HFF-Myc (cell line): ENCODE data around the gene RPGR.

Experiments
- DNase-seq: peaks from one replicate; pipeline ENCODE4 v3.0.0-alpha.2; 2011; ENCODE audit warnings: low read depth; ENCODE audit errors: extremely low read depth
- H3K4me3 ChIP-seq: replicated peaks from 2 replicates; pipeline ENCODE4 v1.5.1; 2011; ENCODE audit warnings: low read depth, mild to moderate bottlenecking, control low read depth, low read length
- TF ChIP-seq, protein P1 (sequence below): IDR thresholded peaks from 2 replicates; pipeline ENCODE4 v1.5.1; 2012; ENCODE audit warnings: mild to moderate bottlenecking, low read depth, low read length, control low read depth; ENCODE audit errors: missing control alignments

Gene RPGR, protein sequence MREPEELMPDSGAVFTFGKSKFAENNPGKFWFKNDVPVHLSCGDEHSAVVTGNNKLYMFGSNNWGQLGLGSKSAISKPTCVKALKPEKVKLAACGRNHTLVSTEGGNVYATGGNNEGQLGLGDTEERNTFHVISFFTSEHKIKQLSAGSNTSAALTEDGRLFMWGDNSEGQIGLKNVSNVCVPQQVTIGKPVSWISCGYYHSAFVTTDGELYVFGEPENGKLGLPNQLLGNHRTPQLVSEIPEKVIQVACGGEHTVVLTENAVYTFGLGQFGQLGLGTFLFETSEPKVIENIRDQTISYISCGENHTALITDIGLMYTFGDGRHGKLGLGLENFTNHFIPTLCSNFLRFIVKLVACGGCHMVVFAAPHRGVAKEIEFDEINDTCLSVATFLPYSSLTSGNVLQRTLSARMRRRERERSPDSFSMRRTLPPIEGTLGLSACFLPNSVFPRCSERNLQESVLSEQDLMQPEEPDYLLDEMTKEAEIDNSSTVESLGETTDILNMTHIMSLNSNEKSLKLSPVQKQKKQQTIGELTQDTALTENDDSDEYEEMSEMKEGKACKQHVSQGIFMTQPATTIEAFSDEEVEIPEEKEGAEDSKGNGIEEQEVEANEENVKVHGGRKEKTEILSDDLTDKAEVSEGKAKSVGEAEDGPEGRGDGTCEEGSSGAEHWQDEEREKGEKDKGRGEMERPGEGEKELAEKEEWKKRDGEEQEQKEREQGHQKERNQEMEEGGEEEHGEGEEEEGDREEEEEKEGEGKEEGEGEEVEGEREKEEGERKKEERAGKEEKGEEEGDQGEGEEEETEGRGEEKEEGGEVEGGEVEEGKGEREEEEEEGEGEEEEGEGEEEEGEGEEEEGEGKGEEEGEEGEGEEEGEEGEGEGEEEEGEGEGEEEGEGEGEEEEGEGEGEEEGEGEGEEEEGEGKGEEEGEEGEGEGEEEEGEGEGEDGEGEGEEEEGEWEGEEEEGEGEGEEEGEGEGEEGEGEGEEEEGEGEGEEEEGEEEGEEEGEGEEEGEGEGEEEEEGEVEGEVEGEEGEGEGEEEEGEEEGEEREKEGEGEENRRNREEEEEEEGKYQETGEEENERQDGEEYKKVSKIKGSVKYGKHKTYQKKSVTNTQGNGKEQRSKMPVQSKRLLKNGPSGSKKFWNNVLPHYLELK

GRCh38 chrX:38327007-38327774 lies at the start of gene RPGR:
RPGR (minus strand) TSS chrX:38327509; CDS start chrX:38327367, 142 bp downstream.
- TF ChIP-seq, protein P1, sequence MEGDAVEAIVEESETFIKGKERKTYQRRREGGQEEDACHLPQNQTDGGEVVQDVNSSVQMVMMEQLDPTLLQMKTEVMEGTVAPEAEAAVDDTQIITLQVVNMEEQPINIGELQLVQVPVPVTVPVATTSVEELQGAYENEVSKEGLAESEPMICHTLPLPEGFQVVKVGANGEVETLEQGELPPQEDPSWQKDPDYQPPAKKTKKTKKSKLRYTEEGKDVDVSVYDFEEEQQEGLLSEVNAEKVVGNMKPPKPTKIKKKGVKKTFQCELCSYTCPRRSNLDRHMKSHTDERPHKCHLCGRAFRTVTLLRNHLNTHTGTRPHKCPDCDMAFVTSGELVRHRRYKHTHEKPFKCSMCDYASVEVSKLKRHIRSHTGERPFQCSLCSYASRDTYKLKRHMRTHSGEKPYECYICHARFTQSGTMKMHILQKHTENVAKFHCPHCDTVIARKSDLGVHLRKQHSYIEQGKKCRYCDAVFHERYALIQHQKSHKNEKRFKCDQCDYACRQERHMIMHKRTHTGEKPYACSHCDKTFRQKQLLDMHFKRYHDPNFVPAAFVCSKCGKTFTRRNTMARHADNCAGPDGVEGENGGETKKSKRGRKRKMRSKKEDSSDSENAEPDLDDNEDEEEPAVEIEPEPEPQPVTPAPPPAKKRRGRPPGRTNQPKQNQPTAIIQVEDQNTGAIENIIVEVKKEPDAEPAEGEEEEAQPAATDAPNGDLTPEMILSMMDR: peak; percentile 70
- DNase-seq: peak; percentile 69
- peak within 1 kb of the TSS; percentile 61 for H3K4me3 ChIP-seq

DNA sequence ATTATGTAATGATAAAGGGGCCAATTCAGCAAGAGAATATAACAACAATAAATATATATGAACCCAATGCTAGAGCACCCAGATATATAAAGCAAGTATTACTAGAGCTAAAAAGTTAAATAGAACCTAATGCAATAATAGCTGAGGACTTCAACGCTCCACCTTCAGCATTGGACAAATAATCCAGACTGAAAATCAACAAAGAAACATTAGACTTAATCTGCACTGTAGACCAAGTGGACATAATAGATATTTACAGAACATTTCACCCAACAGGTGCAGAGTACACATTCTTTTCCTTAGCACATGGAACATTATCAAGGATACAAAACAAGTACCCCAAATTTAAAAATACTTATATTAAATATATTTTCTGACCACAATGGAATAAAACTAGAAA lies 49.4 kb upstream of the RPGR start:
- H3K4me3 ChIP-seq: no peak overlapping the region
- DNase-seq: no peak
- TF ChIP-seq, protein P1: no peak

DNA sequence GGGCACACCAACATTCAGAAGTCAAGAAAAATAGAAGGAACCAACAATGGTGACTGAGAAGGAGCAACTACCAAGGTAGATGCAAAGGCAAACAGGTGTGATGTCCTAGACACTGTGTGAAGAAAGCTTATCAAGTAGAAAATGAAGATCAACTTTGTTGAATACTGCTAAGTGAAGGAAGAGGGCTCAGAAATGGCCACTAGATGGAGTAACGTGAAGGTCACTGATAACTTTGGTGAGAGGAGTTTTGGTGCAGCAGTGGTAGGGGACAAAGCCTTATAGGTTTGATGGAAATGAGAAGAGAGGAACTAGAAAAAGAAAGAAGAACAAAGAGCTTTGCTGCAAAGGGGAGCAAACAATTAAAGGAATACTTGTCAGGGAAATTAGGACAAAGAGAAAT lies 48.6 kb upstream of the RPGR start:
- TF ChIP-seq, protein P1: peak; percentile 46
- no peak for DNase-seq
- no peak overlapping the region for H3K4me3 ChIP-seq

- no peak for DNase-seq
- H3K4me3 ChIP-seq: no peak overlapping the region
- TF ChIP-seq, protein P1: no peak
These were observed 47.1 kb upstream of the RPGR start for GRCh38 chrX:38374431-38374830.

GRCh38 chrX:38371641-38372040 lies 44.3 kb upstream of the RPGR start:
- TF ChIP-seq, protein P1: no peak
- no peak overlapping the region for H3K4me3 ChIP-seq
- DNase-seq: no peak

DNA sequence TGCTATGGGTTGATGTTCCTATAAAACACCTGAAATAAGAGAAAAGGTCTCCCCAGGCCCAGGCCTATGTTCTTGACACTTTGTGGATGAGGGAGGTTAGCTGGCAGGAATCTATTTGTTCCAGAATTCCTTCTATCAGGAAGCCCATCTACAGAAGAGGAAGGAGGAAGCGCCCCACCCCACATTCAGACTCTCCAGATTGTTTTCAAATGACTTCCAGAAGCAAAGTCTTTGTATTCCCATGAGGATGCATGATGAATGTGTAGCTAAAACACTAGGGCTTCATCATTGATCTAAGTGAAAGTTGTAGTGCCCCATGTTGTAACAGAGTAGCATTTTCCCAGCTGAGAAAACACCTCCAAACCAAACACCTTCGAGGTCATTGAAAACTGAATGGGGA lies 41.5 kb upstream of the RPGR start:
- no peak overlapping the region for H3K4me3 ChIP-seq
- TF ChIP-seq, protein P1: no peak
- DNase-seq: no peak
